Transverse colon (tissue), 4 donors: ENCODE measurements around the gene SEMA3A. TPM values are rescaled to one million over a fixed set of nuclear protein-coding genes. Genes with fewer than 3 reads are reported as not detected.

Experiments used
- DNase-seq: peaks from one replicate; pipeline ENCODE4 v3.0.0-alpha.2; 2019
- H3K27ac ChIP-seq, 4 donors: fragments of 200-600 bp; sonication (generic); 2 replicates each; pipeline ENCODE4 v1.5.1; 2016 to 2018; ENCODE audit warnings: inconsistent platforms in 4 of 4
- H3K27me3 ChIP-seq: fragments of 200-600 bp; sonication (generic); 2 replicates; pipeline ENCODE4 v1.5.1; 2017; ENCODE audit warnings: inconsistent platforms
- H3K36me3 ChIP-seq, 4 donors: fragments of 200-600 bp; sonication (generic); 2 replicates each; pipeline ENCODE4 v1.5.1; 2017 to 2019; ENCODE audit warnings: inconsistent platforms in 4 of 4
- H3K4me1 ChIP-seq, 4 donors: fragments of 200-600 bp; sonication (generic); 2 replicates each; pipeline ENCODE4 v1.5.1; 2017 to 2020; ENCODE audit warnings: inconsistent platforms in 4 of 4
- H3K4me3 ChIP-seq, 4 donors: fragments of 200-600 bp; sonication (generic); 1 replicate in 1 of 4; 2 replicates in 3 of 4; pipeline versions ENCODE4 v1.5.1 to v1.6.1; 2017 to 2019; ENCODE audit warnings: inconsistent platforms in 4 of 4
- H3K9me3 ChIP-seq, 2 donors: fragments of 200-600 bp; sonication (generic); 2 replicates each; pipeline ENCODE4 v1.5.1; 2017 to 2019; ENCODE audit warnings: inconsistent platforms in 2 of 2
- EP300 ChIP-seq: sonication (generic); formaldehyde crosslinking; IDR thresholded peaks from one replicate; pipeline ENCODE4 v1.6.1; 2017; ENCODE audit warnings: antibody characterized with exemption, low read depth
- POLR2A ChIP-seq: fragments of 450-650 bp; IDR thresholded peaks from one replicate; pipeline ENCODE4 v1.6.1; 2016; ENCODE audit warnings: antibody characterized with exemption, mild to moderate bottlenecking, moderate library complexity
- POLR2AphosphoS5 ChIP-seq, 3 donors: sonication (generic); formaldehyde crosslinking; IDR thresholded peaks; one replicate each; pipeline ENCODE4 v1.6.1; 2016; ENCODE audit warnings: antibody characterized with exemption in 3 of 3
- WGBS, 2 donors: methylation state at CpG; one replicate each; pipeline ENCODE4 v1.1.5; 2018; ENCODE audit warnings: low coverage in 1 of 2; 5-methylcytosine and 5-hydroxymethylcytosine counted together
- in situ Hi-C, 4 donors: fragments of 200-750 bp; cut with MboI; loops; one replicate each; pipeline versions ENCODE4 v1.15.0 to v1.15.1; 2017; ENCODE audit warnings: low sequenced_read_pairs in 3 of 4, low pct_ligation_motif_present in 1 of 4, low pct_unique_long_range_greater_than_20kb in 1 of 4
- intact Hi-C: fragments of 100-400 bp; cut with DNase I; formaldehyde crosslinking; loops from one replicate; pipeline ENCODE4 v1.15.1; 2023; ENCODE audit warnings: low total_unique reads
- total RNA-seq, 4 donors: library from RNA; depleted of rRNA; stranded (reverse); fragments of >200 nt; gene quantifications; one replicate each; pipeline ENCODE4 v1.1.0, GENCODE V29; 2016
- TF ChIP-seq, protein P1 (sequence below), 5 experiments: fragments of 200-600 bp in 3 of 5; fragments of 450-650 bp in 2 of 5; sonication (generic) in 3 of 5; IDR thresholded peaks; 1 replicate in 2 of 5; 2 replicates in 3 of 5; pipeline ENCODE4 v1.5.1; 2016 to 2017; ENCODE audit warnings: antibody characterized with exemption in 5 of 5, inconsistent platforms in 3 of 5, mild to moderate bottlenecking in 2 of 5, moderate library complexity in 1 of 5

The SEMA3A gene
- total RNA-seq, 4 donors from 2014 or later, result 1.00 to 8.3 (median 4.7) TPM

- no peak for DNase-seq
- Histone ChIP-seq H3K27me3 (no peaks in the 10 kb centered on the region), H3K9me3 (no peaks in the 10 kb centered on the region), H3K27ac (peak overlapping the region; percentile 29 to 65 (median 37)), H3K36me3 (no peaks in the 10 kb centered on the region), H3K4me3 (peak overlapping the region in 3 of 4 donors; percentile 5 to 54 (median 10)), H3K4me1 (peaks cover 0 to 10% (median 0%) of the 10 kb centered on the region in 4 donors)
- no peak for TF ChIP-seq POLR2A
- TF ChIP-seq, protein P1, sequence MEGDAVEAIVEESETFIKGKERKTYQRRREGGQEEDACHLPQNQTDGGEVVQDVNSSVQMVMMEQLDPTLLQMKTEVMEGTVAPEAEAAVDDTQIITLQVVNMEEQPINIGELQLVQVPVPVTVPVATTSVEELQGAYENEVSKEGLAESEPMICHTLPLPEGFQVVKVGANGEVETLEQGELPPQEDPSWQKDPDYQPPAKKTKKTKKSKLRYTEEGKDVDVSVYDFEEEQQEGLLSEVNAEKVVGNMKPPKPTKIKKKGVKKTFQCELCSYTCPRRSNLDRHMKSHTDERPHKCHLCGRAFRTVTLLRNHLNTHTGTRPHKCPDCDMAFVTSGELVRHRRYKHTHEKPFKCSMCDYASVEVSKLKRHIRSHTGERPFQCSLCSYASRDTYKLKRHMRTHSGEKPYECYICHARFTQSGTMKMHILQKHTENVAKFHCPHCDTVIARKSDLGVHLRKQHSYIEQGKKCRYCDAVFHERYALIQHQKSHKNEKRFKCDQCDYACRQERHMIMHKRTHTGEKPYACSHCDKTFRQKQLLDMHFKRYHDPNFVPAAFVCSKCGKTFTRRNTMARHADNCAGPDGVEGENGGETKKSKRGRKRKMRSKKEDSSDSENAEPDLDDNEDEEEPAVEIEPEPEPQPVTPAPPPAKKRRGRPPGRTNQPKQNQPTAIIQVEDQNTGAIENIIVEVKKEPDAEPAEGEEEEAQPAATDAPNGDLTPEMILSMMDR (IDR thresholded peaks at IDR 0.05), result no peak
- no peak for TF ChIP-seq EP300
- TF ChIP-seq POLR2AphosphoS5 (IDR thresholded peaks at IDR 0.05), result no peak
- in situ Hi-C loops (loop anchor here in 2 of 4 donors (10.0 to 25.0 kb wide), 2 partner anchors 207 to 820 kb away; no protein-coding TSS in a partner anchor), intact Hi-C loops (loop anchor here (10.0 kb wide), 1 partner anchor 123 kb away; no protein-coding TSS in a partner anchor)
- 46 to 67% methylated on average over 1 of the region's 1 CpG for WGBS, 2 donors
Observed at GRCh38 chr7:84191842-84192241, 2.7 kb downstream of the SEMA3A start.

DNA sequence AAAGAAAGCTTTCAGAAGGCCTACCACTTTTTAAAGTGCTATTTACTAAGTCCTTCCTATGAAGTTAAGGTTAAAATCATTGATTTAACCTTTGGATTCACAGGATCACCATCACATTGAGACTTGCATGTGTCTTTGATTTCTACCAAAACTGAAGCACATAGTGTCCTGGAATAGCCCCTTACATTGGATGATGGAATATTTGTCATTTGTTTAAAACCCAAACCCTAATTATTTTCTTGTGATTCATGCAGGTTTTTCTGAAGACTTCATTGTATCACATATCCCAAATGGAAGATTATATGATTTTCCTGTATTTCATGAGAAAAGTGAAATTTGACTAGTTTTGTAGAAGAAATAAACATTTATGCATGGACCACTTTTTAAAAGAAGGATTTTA, 3.3 kb downstream of the SEMA3A start:
- Histone ChIP-seq H3K27me3 (no peaks in the 10 kb centered on the region), H3K27ac (peak overlapping the region in 3 of 4 donors; percentile 29 to 65 (median 31)), H3K9me3 (no peaks in the 10 kb centered on the region), H3K4me1 (peaks cover 0 to 10% (median 0%) of the 10 kb centered on the region in 4 donors), H3K36me3 (no peaks in the 10 kb centered on the region), H3K4me3 (peak overlapping the region in 3 of 4 donors; percentile 5 to 54 (median 10))
- intact Hi-C loops (loop anchor here (10.0 kb wide), 1 partner anchor 124 kb away; no protein-coding TSS in a partner anchor), in situ Hi-C loops (loop anchor here in 2 of 4 donors (10.0 to 25.0 kb wide), 2 partner anchors 206 to 821 kb away; no protein-coding TSS in a partner anchor)
- TF ChIP-seq, protein P1 (IDR thresholded peaks at IDR 0.05), result no peak
- TF ChIP-seq POLR2AphosphoS5 (IDR thresholded peaks at IDR 0.05), result no peak
- no peak for DNase-seq

GRCh38 chr7:84190016-84190705, 4.4 kb downstream of the SEMA3A start:
- H3K9me3 ChIP-seq, result no peaks in the 10 kb centered on the region
- WGBS, 2 donors, result 71 to 73% methylated on average over 1 of the region's 1 CpG
- peak overlapping the region in 1 of 4 donors; percentile 4 for H3K4me3 ChIP-seq
- H3K4me1 ChIP-seq, result peaks cover 0 to 10% (median 0%) of the 10 kb centered on the region in 4 donors
- no peak for DNase-seq
- intact Hi-C loops, result loop anchor here (10.0 kb wide), 1 partner anchor 125 kb away; no protein-coding TSS in a partner anchor
- TF ChIP-seq EP300 (no peak), POLR2AphosphoS5 (IDR thresholded peaks at IDR 0.05) (no peak), POLR2A (no peak)
- TF ChIP-seq, protein P1 (IDR thresholded peaks at IDR 0.05), result no peak
- H3K27me3 ChIP-seq, result no peaks in the 10 kb centered on the region
- no peaks in the 10 kb centered on the region for H3K36me3 ChIP-seq
- H3K27ac ChIP-seq, result peak overlapping the region in 3 of 4 donors; percentile 2 to 30 (median 26)
- in situ Hi-C loops, result loop anchor here in 2 of 4 donors (10.0 to 25.0 kb wide), 2 partner anchors 205 to 822 kb away; no protein-coding TSS in a partner anchor

- no peak overlapping the region for H3K27ac ChIP-seq
- TF ChIP-seq POLR2A, result no peak
- TF ChIP-seq POLR2AphosphoS5 (IDR thresholded peaks at IDR 0.05), result no peak
- TF ChIP-seq, protein P1 (IDR thresholded peaks at IDR 0.05), result peak; percentile 13 to 22 (median 17)
- no peak for TF ChIP-seq EP300
- in situ Hi-C loops, result loop anchor here in 2 of 4 donors (25.0 kb wide), 1 partner anchor 823 kb away; no protein-coding TSS in a partner anchor
- H3K36me3 ChIP-seq, result no peaks in the 10 kb centered on the region
- H3K27me3 ChIP-seq, result no peaks in the 10 kb centered on the region
- intact Hi-C loops, result no loop called here
- no peak overlapping the region for H3K4me3 ChIP-seq
- DNase-seq, result no peak
- no peaks in the 10 kb centered on the region for H3K9me3 ChIP-seq
- H3K4me1 ChIP-seq, result peaks cover 0 to 10% (median 0%) of the 10 kb centered on the region in 4 donors
Observed at GRCh38 chr7:84188786-84189405, 5.7 kb downstream of the SEMA3A start.
